Activated CD8-positive, alpha-beta T cell treated with anti-CD3 and anti-CD28 coated beads, Interleukin-2, amount 10 ng/mL, durations not matched to agents 7 days and 5 days (primary cell): ENCODE measurements around the gene TRAPPC3L. TPM values are rescaled to one million over a fixed set of nuclear protein-coding genes. Genes with fewer than 3 reads are reported as not detected.

Source experiments
- ATAC-seq: fragments of 150-1000 bp; cut with Tn5 transposase; one replicate; pipeline ENCODE4 v1.10.0; 2021; ENCODE audit warnings: moderate library complexity
- CTCF ChIA-PET: fragments of 350-600 bp; sonication (Branson Sonifier 250); formaldehyde crosslinking; loops from one replicate; lab custom pipeline; 2021; ENCODE audit warnings: antibody characterized with exemption; lab: Charles Lee
- POLR2A ChIA-PET: fragments of 350-600 bp; sonication (Branson Sonifier 250); formaldehyde crosslinking; loops from one replicate; lab custom pipeline; 2021; ENCODE audit warnings: antibody characterized with exemption; lab: Charles Lee
- DNase-seq: peaks from one replicate; pipeline ENCODE4 v3.0.0-alpha.2; 2020
- H3K27ac Mint-ChIP-seq: one replicate; pipeline ENCODE4 v1.8.0; 2021; ENCODE audit warnings: mild to moderate bottlenecking, mixed read lengths
- H3K27me3 Mint-ChIP-seq: one replicate; pipeline ENCODE4 v1.8.0; 2021; ENCODE audit warnings: low read depth, mixed read lengths
- H3K36me3 Mint-ChIP-seq: one replicate; pipeline ENCODE4 v1.8.0; 2021; ENCODE audit warnings: low read depth, mixed read lengths
- H3K4me1 Mint-ChIP-seq: one replicate; pipeline ENCODE4 v1.8.0; 2021; ENCODE audit warnings: low read depth, mixed read lengths
- H3K4me3 Mint-ChIP-seq: one replicate; pipeline ENCODE4 v1.8.0; 2021; ENCODE audit warnings: mild to moderate bottlenecking, mixed read lengths
- H3K9me3 Mint-ChIP-seq: one replicate; pipeline ENCODE4 v1.8.0; 2022; ENCODE audit warnings: mixed read lengths; ENCODE audit not compliant: insufficient read depth
- total RNA-seq, 2 experiments: library from RNA; stranded (reverse); gene quantifications; one replicate each; pipeline ENCODE4 v1.2.3, GENCODE V29; 2021

The TRAPPC3L gene
- total RNA-seq = not detected

GRCh38 chr6:116545651-116546050, at the start of gene TRAPPC3L:
TSS of gene TRAPPC3L (minus strand) at chr6:116545684. CDS start at chr6:116545514, 170 bp downstream.
- ChIA-PET CTCF (interaction anchor here (1.2 kb wide), 1 partner anchor 15 kb away, joined by 3 read pairs; no protein-coding TSS in a partner anchor), POLR2A (interaction anchor here (0.6 kb wide), 1 partner anchor 35 kb away, joined by 5 read pairs; no protein-coding TSS in a partner anchor)
- Mint-ChIP-seq H3K27ac (no peak within 1 kb of the TSS), H3K27me3 (peaks cover 35% of the 10 kb centered on the region), H3K36me3 (no peaks in the 10 kb centered on the region), H3K4me3 (no peak within 1 kb of the TSS), H3K4me1 (no peaks in the 10 kb centered on the region), H3K9me3 (no peaks in the 10 kb centered on the region)
- ATAC-seq = no peak
- DNase-seq = no peak

- Mint-ChIP-seq H3K27ac (no peak overlapping the region), H3K4me3 (no peak overlapping the region), H3K27me3 (no peaks in the 10 kb centered on the region), H3K36me3 (peaks cover 30% of the 10 kb centered on the region), H3K9me3 (no peaks in the 10 kb centered on the region), H3K4me1 (no peaks in the 10 kb centered on the region)
- no peak for DNase-seq
- POLR2A ChIA-PET = no interaction called here
- CTCF ChIA-PET = no interaction called here
- no peak for ATAC-seq
Observed at GRCh38 chr6:116595247-116595646, 49.8 kb upstream of the TRAPPC3L start.

DNA sequence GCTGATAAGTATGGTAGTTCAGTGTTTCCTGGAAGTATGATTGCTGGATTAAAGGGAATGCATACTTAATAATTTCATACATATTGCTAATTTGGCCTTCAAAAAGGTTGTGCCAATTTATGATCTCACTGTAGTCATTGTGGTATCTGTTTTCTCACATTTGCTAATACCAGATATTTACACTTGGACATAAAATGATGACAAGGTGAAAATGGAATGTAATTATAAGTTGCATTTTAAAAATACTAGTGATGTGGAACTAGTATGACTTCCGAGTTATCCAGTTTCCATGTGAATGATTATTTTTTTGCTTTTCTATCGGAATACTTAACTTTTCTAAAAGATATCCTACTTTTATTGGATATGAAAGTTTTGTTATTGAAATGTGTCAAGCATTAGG, 41.3 kb upstream of the TRAPPC3L start:
- DNase-seq = no peak

DNA sequence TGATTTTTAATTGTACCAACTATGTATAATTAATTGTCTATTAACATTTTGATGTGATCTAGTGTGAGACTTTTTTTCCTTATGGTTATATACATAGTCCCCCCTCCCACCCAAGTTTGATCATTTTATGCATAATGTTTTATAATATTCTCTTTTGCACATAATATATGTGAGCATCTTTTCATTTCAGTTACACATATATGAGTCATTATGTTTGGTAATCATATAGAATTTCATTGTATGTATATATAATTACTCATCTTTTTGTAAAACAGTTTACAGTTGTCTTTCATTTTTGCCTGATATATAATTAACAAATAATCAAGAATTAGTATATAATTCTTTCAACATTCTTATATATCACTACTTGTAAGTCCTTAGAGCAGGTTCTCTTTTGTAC, 40.8 kb upstream of the TRAPPC3L start:
- no peaks in the 10 kb centered on the region for H3K4me1 Mint-ChIP-seq
- CTCF ChIA-PET = no interaction called here
- POLR2A ChIA-PET = no interaction called here
- H3K27ac Mint-ChIP-seq = no peak overlapping the region
- no peak overlapping the region for H3K4me3 Mint-ChIP-seq
- DNase-seq (no peak), ATAC-seq (no peak)
- no peaks in the 10 kb centered on the region for H3K9me3 Mint-ChIP-seq
- peaks cover 29% of the 10 kb centered on the region for H3K36me3 Mint-ChIP-seq
- H3K27me3 Mint-ChIP-seq = no peaks in the 10 kb centered on the region

More for the DNA sequence above, 41.3 kb upstream of the TRAPPC3L start:
- H3K27ac Mint-ChIP-seq = no peak overlapping the region
- ChIA-PET POLR2A (no interaction called here), CTCF (no interaction called here)
- H3K4me1 Mint-ChIP-seq = no peaks in the 10 kb centered on the region
- no peak for ATAC-seq
- no peak overlapping the region for H3K4me3 Mint-ChIP-seq
- peaks cover 29% of the 10 kb centered on the region for H3K36me3 Mint-ChIP-seq
- H3K27me3 Mint-ChIP-seq = no peaks in the 10 kb centered on the region
- no peaks in the 10 kb centered on the region for H3K9me3 Mint-ChIP-seq

DNA sequence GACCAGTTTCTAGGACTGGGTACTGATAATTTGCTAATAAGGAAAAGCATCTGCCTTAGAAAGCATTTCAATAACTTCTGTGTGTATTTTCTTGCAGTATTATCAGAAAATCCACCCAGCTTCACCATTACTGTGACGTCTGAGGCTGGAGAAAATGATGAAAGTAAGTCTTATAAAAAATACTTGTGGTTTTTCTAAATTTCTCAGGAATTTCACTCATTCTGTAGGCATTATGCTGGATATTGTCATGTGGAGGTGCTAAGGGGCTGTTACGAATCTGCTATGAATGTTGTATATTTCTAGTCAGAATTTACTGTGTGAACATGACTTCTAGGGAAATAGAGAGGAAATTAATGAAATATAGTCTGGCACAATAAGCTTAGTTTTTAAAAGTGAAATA, 34.7 kb upstream of the TRAPPC3L start:
- CTCF ChIA-PET = no interaction called here
- H3K4me3 Mint-ChIP-seq = no peak overlapping the region
- H3K27me3 Mint-ChIP-seq = no peaks in the 10 kb centered on the region
- ATAC-seq (no peak), DNase-seq (no peak)
- peaks cover 41% of the 10 kb centered on the region for H3K36me3 Mint-ChIP-seq
- no peak overlapping the region for H3K27ac Mint-ChIP-seq
- H3K9me3 Mint-ChIP-seq = no peaks in the 10 kb centered on the region
- H3K4me1 Mint-ChIP-seq = peaks cover 5% of the 10 kb centered on the region
- POLR2A ChIA-PET = no interaction called here

DNA sequence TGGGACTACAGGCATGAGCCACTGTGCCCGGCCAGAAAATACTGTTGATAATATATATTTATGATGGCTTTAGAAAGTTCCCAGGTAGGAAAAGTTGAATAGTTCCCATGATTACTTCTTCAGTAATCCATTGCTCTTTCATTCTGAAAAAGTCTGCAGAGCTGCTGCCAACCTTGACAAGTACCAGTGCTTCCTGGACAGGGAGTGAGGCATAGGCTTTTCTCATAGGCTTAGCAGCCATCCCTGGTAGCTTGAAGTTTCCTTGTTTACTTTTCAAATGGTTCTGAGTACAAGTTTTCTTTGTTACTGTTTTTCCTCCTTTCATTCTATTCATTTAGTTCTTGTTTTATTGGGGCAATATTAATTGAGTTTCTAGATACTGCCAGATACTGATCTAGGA, 33.7 kb upstream of the TRAPPC3L start:
- Mint-ChIP-seq H3K27ac (no peak overlapping the region), H3K4me3 (no peak overlapping the region), H3K4me1 (peaks cover 9% of the 10 kb centered on the region), H3K9me3 (no peaks in the 10 kb centered on the region), H3K36me3 (peaks cover 41% of the 10 kb centered on the region), H3K27me3 (no peaks in the 10 kb centered on the region)
- POLR2A ChIA-PET = no interaction called here
- ATAC-seq = no peak
- CTCF ChIA-PET = no interaction called here
- no peak for DNase-seq

- peaks cover 41% of the 10 kb centered on the region for H3K36me3 Mint-ChIP-seq
- no peak overlapping the region for H3K4me3 Mint-ChIP-seq
- no peaks in the 10 kb centered on the region for H3K9me3 Mint-ChIP-seq
- H3K27ac Mint-ChIP-seq = no peak overlapping the region
- ChIA-PET CTCF (interaction anchor here (1.5 kb wide), 1 partner anchor 17 kb away, joined by 5 read pairs; no protein-coding TSS in a partner anchor), POLR2A (no interaction called here)
- no peaks in the 10 kb centered on the region for H3K27me3 Mint-ChIP-seq
- ATAC-seq (no peak), DNase-seq (no peak)
- peaks cover 15% of the 10 kb centered on the region for H3K4me1 Mint-ChIP-seq
Observed at GRCh38 chr6:116578335-116578734, 32.9 kb upstream of the TRAPPC3L start.

- Mint-ChIP-seq H3K36me3 (peaks cover 39% of the 10 kb centered on the region), H3K27ac (no peak overlapping the region), H3K4me1 (peaks cover 23% of the 10 kb centered on the region), H3K4me3 (no peak overlapping the region), H3K9me3 (no peaks in the 10 kb centered on the region), H3K27me3 (no peaks in the 10 kb centered on the region)
- ChIA-PET CTCF (interaction anchor here (1.5 kb wide), 1 partner anchor 16 kb away, joined by 5 read pairs; no protein-coding TSS in a partner anchor), POLR2A (no interaction called here)
- ATAC-seq (no peak), DNase-seq (no peak)
Observed at GRCh38 chr6:116577486-116577885, 32.0 kb upstream of the TRAPPC3L start.

DNA sequence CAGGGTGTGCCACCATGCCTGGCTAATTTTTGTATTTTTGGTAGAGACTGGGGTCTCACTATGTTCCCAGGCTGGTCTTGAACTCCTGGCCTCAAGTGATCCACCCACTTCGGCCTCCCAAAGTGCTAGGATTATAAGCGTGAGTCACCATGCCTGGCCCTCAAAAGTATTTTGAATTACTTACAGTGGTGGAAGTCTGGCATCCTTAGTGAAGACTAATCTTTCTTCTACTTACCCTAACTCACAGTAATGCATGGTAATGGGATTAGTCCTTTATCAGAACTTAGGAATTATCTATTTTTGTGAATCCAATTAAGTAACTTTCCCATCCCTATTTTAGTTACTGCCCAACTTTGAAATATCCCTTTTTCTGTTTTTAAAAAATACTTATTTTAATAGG, 29.7 kb upstream of the TRAPPC3L start:
- ChIA-PET POLR2A (no interaction called here), CTCF (no interaction called here)
- Mint-ChIP-seq H3K4me1 (peaks cover 28% of the 10 kb centered on the region), H3K27me3 (no peaks in the 10 kb centered on the region), H3K36me3 (peaks cover 33% of the 10 kb centered on the region), H3K27ac (no peak overlapping the region), H3K4me3 (no peak overlapping the region), H3K9me3 (no peaks in the 10 kb centered on the region)
- no peak for ATAC-seq
- no peak for DNase-seq

- POLR2A ChIA-PET = interaction anchor here (1.1 to 2.6 kb wide), 7 partner anchors 9 to 318 kb away, joined by 3 to 27 read pairs (median 6); partner anchors contain the start of genes CALHM4, TSPYL1 and TSPYL4
- CTCF ChIA-PET = interaction anchor here (0.8 to 3.6 kb wide), 6 partner anchors 9 to 303 kb away, joined by 3 to 30 read pairs (median 7); no protein-coding TSS in a partner anchor
- H3K27ac Mint-ChIP-seq = peak overlapping the region; percentile 97
- peaks cover 37% of the 10 kb centered on the region for H3K4me1 Mint-ChIP-seq
- peak overlapping the region; percentile 98 for H3K4me3 Mint-ChIP-seq
- DNase-seq (peak; percentile 33), ATAC-seq (no peak)
- peaks cover 23% of the 10 kb centered on the region for H3K36me3 Mint-ChIP-seq
- no peaks in the 10 kb centered on the region for H3K27me3 Mint-ChIP-seq
- H3K9me3 Mint-ChIP-seq = no peaks in the 10 kb centered on the region
Observed at GRCh38 chr6:116572162-116572561, 26.7 kb upstream of the TRAPPC3L start.

DNA sequence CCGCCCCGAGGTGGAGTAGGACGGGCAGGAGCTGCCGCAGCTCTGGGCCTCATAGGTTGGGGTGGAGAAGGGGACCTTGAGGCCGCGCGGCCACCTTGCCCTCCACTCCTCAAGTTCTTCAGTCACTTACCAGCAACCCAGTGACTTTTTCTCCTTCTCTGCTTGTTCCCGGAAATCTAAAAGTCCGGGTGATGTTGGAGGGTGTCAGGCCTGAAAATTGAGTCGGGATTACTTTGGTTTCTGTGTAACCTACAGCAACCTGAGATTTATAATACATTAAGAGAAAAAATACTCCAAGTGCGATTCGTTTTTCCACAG, 26.2 kb upstream of the TRAPPC3L start:
- Mint-ChIP-seq H3K4me3 (peak overlapping the region; percentile 98), H3K27ac (peak overlapping the region; percentile 97), H3K9me3 (no peaks in the 10 kb centered on the region), H3K27me3 (peaks cover 5% of the 10 kb centered on the region), H3K4me1 (peaks cover 37% of the 10 kb centered on the region), H3K36me3 (peaks cover 20% of the 10 kb centered on the region)
- ChIA-PET CTCF (interaction anchor here (1.2 to 3.6 kb wide), 7 partner anchors 12 to 303 kb away, joined by 3 to 30 read pairs (median 7); partner anchors contain the start of gene TSPYL1), POLR2A (interaction anchor here (0.6 to 2.6 kb wide), 14 partner anchors 9 to 471 kb away, joined by 3 to 27 read pairs (median 4); partner anchors contain the start of genes CALHM4, NT5DC1, RSPH4A and TSPYL1)
- ATAC-seq (no peak), DNase-seq (no peak)

- peaks cover 15% of the 10 kb centered on the region for H3K36me3 Mint-ChIP-seq
- DNase-seq (peak; percentile 99), ATAC-seq (peak; percentile 96)
- ChIA-PET CTCF (interaction anchor here (1.2 to 3.6 kb wide), 9 partner anchors 11 to 354 kb away, joined by 3 to 30 read pairs (median 7); partner anchors contain the start of gene TSPYL1), POLR2A (interaction anchor here (0.6 to 2.6 kb wide), 16 partner anchors 8 to 471 kb away, joined by 3 to 27 read pairs (median 4); partner anchors contain the start of genes CALHM4, NT5DC1, RSPH4A and TSPYL1)
- H3K9me3 Mint-ChIP-seq = no peaks in the 10 kb centered on the region
- peak within 1 kb of the TSS; percentile 98 for H3K4me3 Mint-ChIP-seq
- H3K27me3 Mint-ChIP-seq = peaks cover 5% of the 10 kb centered on the region
- peaks cover 37% of the 10 kb centered on the region for H3K4me1 Mint-ChIP-seq
- peak within 1 kb of the TSS; percentile 97 for H3K27ac Mint-ChIP-seq
Observed at GRCh38 chr6:116570856-116571682, 25.6 kb upstream of the TRAPPC3L start, which contains the start of gene RWDD1. TSS of gene RWDD1 (plus strand) at chr6:116571504. CDS start at chr6:116571583, 79 bp downstream.
